WI38 (cell line): ENCODE data around the gene PGA5.

Experiments used
- H3K4me3 ChIP-seq: 2 replicates; pipeline ENCODE4 v1.5.1; 2011; ENCODE audit warnings: low read depth, mild to moderate bottlenecking, control low read depth, low read length
- CTCF ChIP-seq: IDR thresholded peaks from 2 replicates; pipeline ENCODE4 v1.5.1; 2012; ENCODE audit warnings: low read depth, mild to moderate bottlenecking, control low read depth, low read length

PGA5 gene

GRCh38 chr11:61278001-61278470 lies 37.1 kb downstream of the PGA5 start:
- no peak for TF ChIP-seq CTCF
- H3K4me3 ChIP-seq, result no peak overlapping the region

DNA sequence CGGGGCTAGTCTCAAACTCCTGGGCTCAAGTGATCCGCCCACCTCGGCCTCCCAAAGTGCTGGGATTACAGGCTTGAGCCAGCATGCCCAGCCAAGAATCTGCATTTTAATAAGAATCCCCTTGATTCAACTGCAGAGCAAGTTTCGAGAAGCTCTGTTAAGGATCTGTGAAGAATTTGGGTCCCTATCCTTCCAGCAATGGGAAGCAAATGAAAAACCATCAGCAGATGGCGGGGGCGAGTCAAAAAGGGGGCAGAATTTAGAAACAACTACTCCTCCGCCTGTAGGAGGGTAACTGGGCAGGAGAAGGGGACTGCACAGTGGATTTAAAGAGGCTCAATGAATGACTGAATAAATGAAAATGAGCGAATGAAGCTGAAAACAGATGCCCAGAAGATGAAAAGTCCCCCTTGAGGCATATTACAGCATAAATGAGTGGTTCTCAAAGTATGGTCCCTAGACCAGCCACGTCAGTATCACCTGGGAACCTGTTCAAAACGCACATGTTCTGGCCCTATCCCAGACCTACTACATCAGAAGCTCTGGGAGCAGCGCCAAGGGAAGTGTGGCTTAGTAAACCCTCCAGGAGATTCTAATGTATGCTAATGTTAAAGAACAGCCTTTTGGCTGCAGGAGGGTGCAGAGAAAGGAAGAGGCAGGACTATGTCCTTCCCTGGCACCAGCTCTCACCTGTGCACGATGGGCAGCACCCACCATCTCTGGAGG lies 39.1 kb downstream of the PGA5 start:
- H3K4me3 ChIP-seq, result no peak overlapping the region
- TF ChIP-seq CTCF, result no peak

- TF ChIP-seq CTCF, result no peak
- H3K4me3 ChIP-seq, result no peak overlapping the region
Measured at GRCh38 chr11:61280883-61281580, 40.1 kb downstream of the PGA5 start.

GRCh38 chr11:61281581-61282250 lies 40.7 kb downstream of the PGA5 start:
- no peak for TF ChIP-seq CTCF
- H3K4me3 ChIP-seq, result peak overlapping the region; percentile 34; the same call in 1 of the 2 replicates

GRCh38 chr11:61283613-61284012 lies 42.6 kb downstream of the PGA5 start:
- TF ChIP-seq CTCF, result no peak
- H3K4me3 ChIP-seq, result no peak overlapping the region

DNA sequence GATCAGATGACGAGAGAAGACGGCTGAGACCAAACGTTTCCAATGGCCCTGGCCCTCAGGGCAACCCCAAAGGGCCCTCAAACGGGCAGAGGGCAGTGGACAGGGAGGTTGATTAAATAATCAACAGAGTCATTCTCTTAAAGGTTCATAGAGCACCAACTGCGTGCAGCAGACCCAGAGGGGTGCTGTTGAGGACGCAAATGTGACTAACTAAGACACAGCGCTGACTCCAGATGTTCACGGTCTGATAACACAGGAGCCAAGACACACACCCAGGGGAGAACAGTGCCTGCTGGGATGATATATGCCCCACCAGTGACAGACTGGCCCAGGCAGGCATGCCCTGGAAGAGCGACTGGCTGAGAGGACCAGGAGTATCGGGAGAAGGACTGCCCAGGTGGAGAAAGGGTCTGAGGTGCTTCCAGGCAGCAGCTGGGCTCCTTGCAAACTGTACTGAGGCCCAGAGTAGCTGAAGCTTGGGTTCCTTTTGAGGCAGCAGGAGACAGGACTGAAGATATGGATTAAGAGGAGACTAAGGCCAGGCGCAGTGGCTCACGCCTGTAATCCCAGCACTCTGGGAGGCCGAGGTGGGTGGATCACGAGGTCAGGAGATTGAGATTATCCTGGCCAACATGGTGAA lies 46.5 kb downstream of the PGA5 start:
- TF ChIP-seq CTCF, result no peak
- H3K4me3 ChIP-seq, result no peak overlapping the region
